Head of caudate nucleus (tissue), 42 donors: ENCODE results near the gene CNTNAP2.

Source experiments
- DNase-seq, 42 donors: peaks; one replicate each; pipeline versions ENCODE4 v3.0.0 to v3.0.0-alpha.2; 2020 to 2021; ENCODE audit warnings: mixed read lengths in 7 of 42
- intact Hi-C: fragments of 100-400 bp; cut with DNase I; formaldehyde crosslinking; loops from one replicate; pipeline ENCODE4 v1.15.0; 2022

The CNTNAP2 gene

DNA sequence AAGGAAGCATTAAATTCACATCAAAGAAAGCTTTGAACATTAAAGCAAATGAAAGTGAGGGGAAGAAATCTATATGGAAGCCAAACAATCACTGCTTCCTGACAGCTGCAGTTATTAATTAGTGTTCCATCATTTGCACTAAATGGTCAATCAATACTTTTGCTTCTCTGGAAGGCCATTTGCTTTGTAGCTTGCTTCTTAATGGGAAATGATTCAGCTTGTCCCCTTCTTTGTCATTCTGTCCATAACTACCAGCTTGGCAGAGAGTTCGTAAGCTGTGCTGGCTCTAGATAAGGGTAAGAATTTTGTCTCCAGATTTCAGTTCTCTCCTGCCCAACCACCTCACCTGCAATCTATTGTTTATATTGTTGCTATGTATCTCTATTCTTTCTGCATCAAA is 596.6 kb downstream of the CNTNAP2 start:
- no peak for DNase-seq
- intact Hi-C loops = no loop called here

DNA sequence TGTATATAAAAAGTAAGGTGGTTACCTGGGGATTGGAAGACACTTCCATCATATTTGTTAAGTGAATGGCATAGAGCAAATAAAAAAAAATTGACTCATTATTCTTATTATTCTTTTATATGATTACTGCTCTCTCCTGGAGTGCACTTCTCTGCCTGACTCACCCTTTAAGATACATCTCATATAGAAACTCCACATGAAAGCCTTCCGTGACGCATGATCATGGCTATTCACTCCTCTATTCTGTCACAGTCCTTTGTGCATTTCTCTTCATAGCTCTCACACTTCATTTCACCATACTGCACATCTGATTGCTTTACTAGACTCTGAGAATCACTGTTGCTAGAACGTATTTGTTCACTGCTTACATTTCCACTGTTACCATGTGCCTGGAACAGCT is 597.3 kb downstream of the CNTNAP2 start:
- intact Hi-C loops = no loop called here
- no peak for DNase-seq

GRCh38 chr7:146720195-146720594 is 603.6 kb downstream of the CNTNAP2 start:
- intact Hi-C loops = no loop called here
- DNase-seq = no peak

GRCh38 chr7:146722986-146723385 is 606.4 kb downstream of the CNTNAP2 start:
- intact Hi-C loops = no loop called here
- no peak for DNase-seq

DNA sequence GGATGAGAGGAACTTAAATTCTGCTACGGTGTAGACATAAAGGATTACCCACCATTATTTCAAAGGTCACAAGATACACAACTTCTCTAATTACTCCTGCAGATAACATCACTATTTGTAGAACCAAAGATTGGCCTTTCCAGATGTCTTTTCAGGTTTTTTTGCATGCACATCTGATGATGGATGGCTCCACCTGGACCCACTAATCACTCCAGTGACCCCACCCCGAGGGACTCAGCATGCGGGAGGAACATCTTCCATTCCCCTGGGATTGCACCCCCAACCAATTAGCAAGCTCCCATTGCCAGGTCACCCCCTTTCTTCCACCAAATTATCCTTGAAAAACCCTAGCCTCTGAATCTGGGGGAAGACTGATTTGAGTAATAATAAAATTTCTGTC is 608.9 kb downstream of the CNTNAP2 start:
- intact Hi-C loops = no loop called here

GRCh38 chr7:146728141-146728540 is 611.5 kb downstream of the CNTNAP2 start:
- no peak for DNase-seq
- intact Hi-C loops = no loop called here

More for the DNA sequence above, 608.9 kb downstream of the CNTNAP2 start:
- DNase-seq = no peak

- DNase-seq = no peak
- intact Hi-C loops = no loop called here
Observed at GRCh38 chr7:146728611-146729010, 612.0 kb downstream of the CNTNAP2 start.

GRCh38 chr7:146731185-146731584 is 614.6 kb downstream of the CNTNAP2 start:
- no peak for DNase-seq
- intact Hi-C loops = no loop called here

- intact Hi-C loops = no loop called here
Observed at GRCh38 chr7:146735992-146736391, 619.4 kb downstream of the CNTNAP2 start.

DNA sequence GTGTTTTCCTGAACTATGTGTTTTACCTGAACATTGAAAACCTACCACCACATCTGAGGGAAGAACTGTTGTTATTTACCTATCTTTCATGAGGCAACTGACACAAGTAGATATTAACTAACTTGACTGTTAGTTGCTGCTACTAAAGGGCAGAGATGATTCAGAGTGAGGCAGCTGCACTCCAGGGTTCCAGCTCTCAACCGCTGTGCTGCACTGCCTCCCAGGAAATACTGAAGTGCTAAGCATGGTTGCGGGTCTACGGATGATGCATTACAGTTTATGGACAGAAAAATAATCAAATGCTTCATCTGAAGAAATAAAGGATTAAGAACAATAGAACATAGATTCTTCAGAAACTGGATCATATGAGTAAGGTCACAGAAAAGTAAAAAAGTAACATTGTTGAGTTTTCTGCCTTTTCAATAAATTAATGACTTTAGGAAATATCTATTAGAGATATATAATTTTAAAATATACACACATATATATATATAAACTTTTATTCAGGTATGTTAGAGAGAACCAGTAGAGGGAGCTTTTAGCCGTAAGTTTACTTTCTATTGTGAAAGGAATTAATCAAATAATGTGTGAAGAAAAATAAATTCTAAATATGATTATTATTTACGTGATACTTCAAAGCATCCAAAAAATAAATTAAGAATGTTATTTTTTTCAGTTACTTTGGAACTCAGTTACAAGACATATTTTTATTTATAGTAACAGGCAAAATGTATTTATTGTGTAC is 620.0 kb downstream of the CNTNAP2 start:
- intact Hi-C loops = no loop called here
- no peak for DNase-seq

More at GRCh38 chr7:146735992-146736391, 619.4 kb downstream of the CNTNAP2 start:
- DNase-seq = no peak

- intact Hi-C loops = no loop called here
- DNase-seq = no peak
Observed at GRCh38 chr7:146740039-146740438, 623.4 kb downstream of the CNTNAP2 start.

DNA sequence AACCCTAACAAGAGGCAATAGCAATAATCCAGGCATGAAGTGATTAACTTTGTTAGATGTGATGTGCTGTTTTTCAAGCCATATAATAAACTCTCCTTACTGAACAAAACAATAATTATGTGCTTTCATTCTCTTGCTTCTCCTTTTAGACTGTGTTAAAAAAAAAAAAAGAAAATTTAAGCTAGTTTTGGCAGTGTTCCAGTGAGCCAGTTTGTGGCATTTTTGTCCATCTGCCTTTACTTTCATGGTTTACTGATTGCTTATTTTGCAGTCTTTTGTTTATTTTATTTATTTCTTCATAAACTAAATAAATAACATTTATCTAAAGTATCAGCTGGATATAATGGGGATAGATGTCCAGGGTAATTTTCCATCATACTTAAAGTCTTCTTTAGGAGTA is 625.3 kb downstream of the CNTNAP2 start:
- no peak for DNase-seq
- intact Hi-C loops = no loop called here

DNA sequence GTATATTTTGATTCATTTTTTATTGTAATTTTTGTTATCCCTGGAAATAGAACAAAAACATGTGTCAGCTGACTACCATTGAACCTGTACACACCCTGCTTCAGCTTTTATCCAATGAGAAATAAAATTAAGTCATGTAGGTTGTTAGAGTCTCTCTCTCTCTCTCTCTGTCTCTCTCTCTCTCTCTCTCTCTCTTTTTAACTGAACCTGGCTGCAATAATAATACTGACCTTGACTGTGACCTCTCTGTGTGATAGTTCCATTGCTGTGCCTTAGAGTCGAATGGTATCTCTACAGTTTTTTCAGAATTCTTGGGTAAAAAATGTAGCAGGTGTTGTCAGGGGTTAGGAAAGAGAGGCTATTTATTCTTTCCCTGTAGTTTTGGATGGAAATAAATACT is 637.8 kb downstream of the CNTNAP2 start:
- DNase-seq = no peak
- intact Hi-C loops = no loop called here

- intact Hi-C loops = no loop called here
- no peak for DNase-seq
Observed at GRCh38 chr7:146755585-146755984, 639.0 kb downstream of the CNTNAP2 start.

- intact Hi-C loops = no loop called here
- no peak for DNase-seq
Observed at GRCh38 chr7:146764458-146764857, 647.9 kb downstream of the CNTNAP2 start.

- no peak for DNase-seq
- intact Hi-C loops = no loop called here
Observed at GRCh38 chr7:146768957-146769356, 652.4 kb downstream of the CNTNAP2 start.

- DNase-seq = no peak
- intact Hi-C loops = no loop called here
Observed at GRCh38 chr7:146772601-146773000, 656.0 kb downstream of the CNTNAP2 start.

DNA sequence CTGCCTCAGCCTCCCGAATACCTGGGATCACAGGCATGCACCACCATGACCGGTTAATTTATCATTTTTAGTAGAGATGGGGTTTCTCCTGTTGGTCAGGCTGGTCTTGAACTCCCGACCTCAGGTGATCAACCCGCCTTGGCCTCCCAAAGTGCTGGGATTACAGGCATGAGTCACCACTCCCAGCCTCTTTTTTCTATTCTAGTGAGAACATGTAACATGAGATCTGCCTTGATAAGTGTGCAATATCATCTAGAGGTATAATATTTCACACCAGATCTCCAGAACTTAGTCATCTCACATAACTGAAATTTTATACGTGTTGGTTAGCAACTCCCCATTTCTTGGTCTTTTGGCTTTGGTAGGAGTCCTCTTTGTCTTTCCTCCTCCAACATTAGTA is 656.9 kb downstream of the CNTNAP2 start:
- intact Hi-C loops = no loop called here
- no peak for DNase-seq

DNA sequence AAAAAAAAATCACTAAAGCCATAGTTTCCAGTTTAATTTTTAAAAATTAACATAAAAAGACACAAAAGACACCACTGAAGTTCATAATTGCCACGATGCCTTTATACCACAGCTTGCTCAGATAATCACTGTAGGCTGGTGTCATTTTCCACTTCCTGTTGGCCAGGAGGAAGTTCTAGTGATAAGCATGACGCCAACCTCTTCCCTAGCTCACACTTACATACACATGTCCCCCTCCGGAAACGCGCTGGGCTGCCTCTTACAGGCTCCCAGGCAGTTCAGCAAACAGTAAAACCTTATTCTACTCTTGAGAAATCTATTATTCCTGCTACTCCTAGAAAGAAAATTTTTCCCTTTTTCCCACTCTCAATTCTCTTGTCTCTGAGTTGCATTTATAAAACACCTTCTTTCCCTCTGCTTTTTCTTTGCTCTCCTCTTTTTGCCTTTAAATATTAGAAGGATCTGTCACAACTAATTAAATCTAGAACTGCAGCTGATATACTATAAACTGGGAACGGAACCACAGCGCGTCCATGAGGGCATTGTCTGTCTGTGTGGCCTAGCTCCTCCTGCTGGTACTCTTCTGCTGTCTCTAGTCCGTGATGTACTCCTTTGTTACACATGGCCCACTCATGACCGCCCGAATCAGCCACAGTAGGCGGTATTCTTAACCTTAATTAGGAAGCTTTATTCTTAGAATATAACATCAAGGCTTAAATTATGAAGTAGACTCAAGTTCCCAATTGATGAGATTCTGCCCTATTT is 664.9 kb downstream of the CNTNAP2 start:
- peak in 25 of 42 donors; percentile 2 to 70 (median 18) for DNase-seq
- intact Hi-C loops = no loop called here

GRCh38 chr7:146787266-146787665 is 670.7 kb downstream of the CNTNAP2 start:
- no peak for DNase-seq
- intact Hi-C loops = no loop called here

DNA sequence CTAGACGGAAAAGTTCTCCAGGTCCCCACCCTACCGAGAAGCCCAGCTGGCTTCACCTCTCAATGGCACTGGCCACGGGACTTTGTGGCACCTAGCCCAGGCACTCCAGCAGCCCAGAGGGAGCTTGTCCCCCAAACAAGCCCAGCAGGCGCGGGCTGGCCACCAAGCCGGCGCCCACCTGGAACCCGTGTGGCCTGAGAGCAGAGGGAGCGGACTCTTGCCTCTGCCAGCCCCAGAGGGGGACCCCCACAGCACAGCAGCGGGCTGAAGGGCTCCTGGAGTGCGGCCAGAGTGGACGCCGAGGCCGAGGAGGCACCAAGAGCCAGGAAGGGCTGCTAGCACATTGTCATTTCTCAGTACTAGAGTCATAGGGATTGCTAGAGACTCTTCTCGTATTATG is 671.4 kb downstream of the CNTNAP2 start:
- intact Hi-C loops = no loop called here
- DNase-seq = no peak
